ENCODE data around the gene EPHB1. TPM values are rescaled to one million over a fixed set of nuclear protein-coding genes. Genes with fewer than 3 reads are reported as not detected.

Gene EPHB1
- total RNA-seq, 1 experiment from 2014 or later: 7.0 TPM

GRCh38 chr3:134829721-134830120 lies 34.7 kb downstream of the EPHB1 start:
- H3K27ac Mint-ChIP-seq: no peak overlapping the region
- ChIA-PET CTCF (interaction anchor here (1.0 to 1.9 kb wide), 2 partner anchors 9 to 35 kb away, joined by 7 to 8 read pairs; partner anchors contain the start of gene EPHB1), POLR2A (no interaction called here)
- no peaks in the 10 kb centered on the region for H3K4me1 Mint-ChIP-seq
- no peaks in the 10 kb centered on the region for H3K9me3 Mint-ChIP-seq
- DNase-seq (ENCODE audit: low spot score) (no peak), ATAC-seq (no peak)
- no peak overlapping the region for H3K4me3 Mint-ChIP-seq
- no peaks in the 10 kb centered on the region for H3K36me3 Mint-ChIP-seq
- no peak for TF ChIP-seq MXD4 (CRISPR knock-in tag; IDR thresholded peaks at IDR 0.05; ENCODE audit: borderline replicate concordance)
- no peak for TF ChIP-seq CREM (CRISPR knock-in tag; IDR thresholded peaks at IDR 0.05)
- TF ChIP-seq RELA (CRISPR knock-in tag; IDR thresholded peaks at IDR 0.05; ENCODE audit: borderline replicate concordance): no peak
- TF ChIP-seq IRF1 (CRISPR knock-in tag; IDR thresholded peaks at IDR 0.05): no peak
- no peak for TF ChIP-seq FOXP4 (CRISPR knock-in tag; IDR thresholded peaks at IDR 0.05)
- no peak for TF ChIP-seq ATF1 (CRISPR knock-in tag; IDR thresholded peaks at IDR 0.05)
- TF ChIP-seq TCF7 (CRISPR knock-in tag; IDR thresholded peaks at IDR 0.05; ENCODE audit: low read depth): no peak
- TF ChIP-seq SMAD3 (CRISPR knock-in tag; IDR thresholded peaks at IDR 0.05; ENCODE audit: borderline replicate concordance): no peak
- no peak for TF ChIP-seq TP53 (CRISPR knock-in tag; IDR thresholded peaks at IDR 0.05)
- TF ChIP-seq, protein P1, sequence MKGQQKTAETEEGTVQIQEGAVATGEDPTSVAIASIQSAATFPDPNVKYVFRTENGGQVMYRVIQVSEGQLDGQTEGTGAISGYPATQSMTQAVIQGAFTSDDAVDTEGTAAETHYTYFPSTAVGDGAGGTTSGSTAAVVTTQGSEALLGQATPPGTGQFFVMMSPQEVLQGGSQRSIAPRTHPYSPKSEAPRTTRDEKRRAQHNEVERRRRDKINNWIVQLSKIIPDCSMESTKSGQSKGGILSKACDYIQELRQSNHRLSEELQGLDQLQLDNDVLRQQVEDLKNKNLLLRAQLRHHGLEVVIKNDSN (CRISPR knock-in tag; IDR thresholded peaks at IDR 0.05): no peak
- peaks cover 3% of the 10 kb centered on the region; the same call in 1 of the 2 replicates for H3K27me3 Mint-ChIP-seq (ENCODE audit: low read depth)

- ChIA-PET CTCF (no interaction called here), POLR2A (no interaction called here)
- ATAC-seq (no peak), DNase-seq (ENCODE audit: low spot score) (no peak)
- Mint-ChIP-seq H3K9me3 (no peaks in the 10 kb centered on the region), H3K36me3 (no peaks in the 10 kb centered on the region), H3K4me3 (no peak overlapping the region), H3K4me1 (no peaks in the 10 kb centered on the region), H3K27me3 (ENCODE audit: low read depth) (peaks cover 3% of the 10 kb centered on the region; the same call in 1 of the 2 replicates), H3K27ac (no peak overlapping the region)
- no peak for TF ChIP-seq ZNF263 (CRISPR knock-in tag; IDR thresholded peaks at IDR 0.05; ENCODE audit: low read depth)
- TF ChIP-seq ATF3 (CRISPR knock-in tag; conservative IDR thresholded peaks at IDR 0.05): no peak
- TF ChIP-seq GABPB1 (CRISPR knock-in tag; IDR thresholded peaks at IDR 0.05): no peak
- TF ChIP-seq, protein P2, sequence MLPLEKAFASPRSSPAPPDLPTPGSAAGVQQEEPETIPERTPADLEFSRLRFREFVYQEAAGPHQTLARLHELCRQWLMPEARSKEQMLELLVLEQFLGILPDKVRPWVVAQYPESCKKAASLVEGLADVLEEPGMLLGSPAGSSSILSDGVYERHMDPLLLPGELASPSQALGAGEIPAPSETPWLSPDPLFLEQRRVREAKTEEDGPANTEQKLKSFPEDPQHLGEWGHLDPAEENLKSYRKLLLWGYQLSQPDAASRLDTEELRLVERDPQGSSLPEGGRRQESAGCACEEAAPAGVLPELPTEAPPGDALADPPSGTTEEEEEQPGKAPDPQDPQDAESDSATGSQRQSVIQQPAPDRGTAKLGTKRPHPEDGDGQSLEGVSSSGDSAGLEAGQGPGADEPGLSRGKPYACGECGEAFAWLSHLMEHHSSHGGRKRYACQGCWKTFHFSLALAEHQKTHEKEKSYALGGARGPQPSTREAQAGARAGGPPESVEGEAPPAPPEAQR (CRISPR knock-in tag; IDR thresholded peaks at IDR 0.05): no peak
- no peak for TF ChIP-seq ATF2 (CRISPR knock-in tag; IDR thresholded peaks at IDR 0.05; ENCODE audit: borderline replicate concordance, low read depth)
- no peak for TF ChIP-seq JUN (CRISPR knock-in tag; IDR thresholded peaks at IDR 0.05)
- TF ChIP-seq, protein P1 (CRISPR knock-in tag; IDR thresholded peaks at IDR 0.05): no peak
- no peak for TF ChIP-seq MAX (CRISPR knock-in tag; IDR thresholded peaks at IDR 0.05)
- TF ChIP-seq, protein P3, sequence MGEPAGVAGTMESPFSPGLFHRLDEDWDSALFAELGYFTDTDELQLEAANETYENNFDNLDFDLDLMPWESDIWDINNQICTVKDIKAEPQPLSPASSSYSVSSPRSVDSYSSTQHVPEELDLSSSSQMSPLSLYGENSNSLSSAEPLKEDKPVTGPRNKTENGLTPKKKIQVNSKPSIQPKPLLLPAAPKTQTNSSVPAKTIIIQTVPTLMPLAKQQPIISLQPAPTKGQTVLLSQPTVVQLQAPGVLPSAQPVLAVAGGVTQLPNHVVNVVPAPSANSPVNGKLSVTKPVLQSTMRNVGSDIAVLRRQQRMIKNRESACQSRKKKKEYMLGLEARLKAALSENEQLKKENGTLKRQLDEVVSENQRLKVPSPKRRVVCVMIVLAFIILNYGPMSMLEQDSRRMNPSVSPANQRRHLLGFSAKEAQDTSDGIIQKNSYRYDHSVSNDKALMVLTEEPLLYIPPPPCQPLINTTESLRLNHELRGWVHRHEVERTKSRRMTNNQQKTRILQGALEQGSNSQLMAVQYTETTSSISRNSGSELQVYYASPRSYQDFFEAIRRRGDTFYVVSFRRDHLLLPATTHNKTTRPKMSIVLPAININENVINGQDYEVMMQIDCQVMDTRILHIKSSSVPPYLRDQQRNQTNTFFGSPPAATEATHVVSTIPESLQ (CRISPR knock-in tag; IDR thresholded peaks at IDR 0.05): no peak
- no peak for TF ChIP-seq NFYB (CRISPR knock-in tag; conservative IDR thresholded peaks at IDR 0.05; ENCODE audit: low read depth)
- no peak for TF ChIP-seq STAT6 (CRISPR knock-in tag; conservative IDR thresholded peaks at IDR 0.05; ENCODE audit: low read depth)
Observed at GRCh38 chr3:134832585-134832984, 37.5 kb downstream of the EPHB1 start.
